Activated CD4-positive, alpha-beta T cell treated with anti-CD3 and anti-CD28 coated beads, Interleukin-2, Interleukin-4, amounts not matched to agents 100 ng/mL and 50 ng/mL, durations not matched to agents 16 hours and 8 hours (primary cell): ENCODE measurements around the gene ZNF296.
"Not testable (repeated sequence)": the region's sequence is repeated elsewhere in the genome, so short reads cannot be mapped to it uniquely, and the experiment has no call there.

Experiments
- DNase-seq: peaks from one replicate; pipeline ENCODE4 v3.0.0-alpha.2; 2020; ENCODE audit warnings: low spot score

ZNF296 gene

DNA sequence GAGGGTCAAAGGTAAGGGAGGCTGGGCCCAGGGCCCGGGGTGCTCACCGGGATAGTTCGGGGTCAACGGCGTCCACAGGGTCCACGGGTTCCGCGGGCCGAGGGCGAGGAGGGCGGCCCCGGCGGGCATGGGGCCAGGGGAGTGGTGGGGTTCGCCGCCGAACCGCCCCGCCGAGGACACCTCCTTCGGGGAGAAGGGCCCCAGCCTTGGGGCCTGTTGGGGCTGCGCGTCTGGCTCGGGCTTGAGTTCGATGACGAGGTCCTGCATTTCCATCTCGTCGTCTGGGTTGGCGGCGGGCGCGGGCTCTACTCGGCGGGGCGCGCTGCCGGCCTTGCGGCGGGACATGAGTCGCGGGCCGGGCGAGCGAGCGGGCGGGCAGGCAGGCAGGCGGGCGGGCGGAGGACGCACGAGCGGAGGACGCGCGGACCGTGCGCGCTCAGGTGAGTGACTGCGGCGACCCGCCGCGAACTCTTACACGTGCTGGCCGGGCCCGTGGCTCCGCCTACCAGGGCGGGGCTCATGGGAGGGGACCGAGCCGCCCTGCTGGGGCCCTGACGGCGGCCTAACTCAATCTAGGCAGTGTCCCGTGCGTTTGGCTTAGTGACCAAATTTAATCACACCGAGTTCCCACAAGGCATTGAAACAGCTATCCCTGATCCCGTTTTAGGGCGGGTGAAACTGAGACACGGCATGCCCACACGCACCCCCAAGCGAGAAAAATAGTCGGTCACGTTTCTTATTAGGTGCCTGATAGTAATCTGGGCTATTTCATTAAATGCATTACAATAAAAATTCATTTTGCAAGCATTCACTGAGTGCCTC, at the start of gene ZNF296:
TSS of gene ZNF296 (minus strand) at position 450 of the 822 bp plus-strand sequence. CDS start at position 345, 105 bp downstream.
- peak; percentile 86 for DNase-seq

DNA sequence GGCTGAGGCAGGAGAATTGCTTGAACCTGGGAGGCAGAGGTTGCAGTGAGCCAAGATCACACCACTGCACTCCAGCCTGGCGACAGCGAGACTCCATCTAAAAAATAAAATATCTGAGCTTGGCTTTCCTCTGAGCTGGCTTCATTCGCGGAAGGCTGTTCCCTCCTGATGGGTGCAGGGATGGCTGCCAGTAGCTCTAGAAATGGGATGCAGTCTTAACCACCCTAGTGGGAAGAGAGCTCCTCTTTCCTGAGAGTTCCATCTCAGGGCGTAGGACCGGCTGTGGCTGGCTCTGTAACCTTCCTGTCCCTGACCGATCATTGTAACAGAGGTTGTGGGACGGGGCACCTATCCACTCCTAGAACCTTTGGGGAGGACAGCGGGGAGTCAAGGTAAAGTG, 49.1 kb upstream of the ZNF296 start:
- no peak for DNase-seq

DNA sequence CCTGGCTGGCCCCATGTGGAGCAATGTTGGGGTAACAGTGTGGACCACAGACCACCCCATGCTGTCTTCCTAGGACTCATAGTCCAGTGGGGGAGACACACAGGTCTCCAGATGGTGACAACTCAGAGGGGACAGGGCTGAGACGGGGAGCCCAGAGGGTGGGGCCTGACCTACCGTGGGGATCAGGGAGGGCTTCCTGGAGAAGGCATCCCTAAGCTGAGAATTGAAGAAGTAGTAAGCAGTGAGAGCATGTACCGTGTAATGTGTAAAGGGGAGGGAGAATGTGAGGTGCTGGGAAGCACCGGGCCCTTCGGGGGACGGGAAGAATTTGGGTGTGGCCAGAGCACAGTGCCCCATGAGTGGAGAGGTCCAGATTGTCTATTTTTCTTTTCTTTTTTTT, 47.7 kb upstream of the ZNF296 start:
- DNase-seq, result no peak

DNA sequence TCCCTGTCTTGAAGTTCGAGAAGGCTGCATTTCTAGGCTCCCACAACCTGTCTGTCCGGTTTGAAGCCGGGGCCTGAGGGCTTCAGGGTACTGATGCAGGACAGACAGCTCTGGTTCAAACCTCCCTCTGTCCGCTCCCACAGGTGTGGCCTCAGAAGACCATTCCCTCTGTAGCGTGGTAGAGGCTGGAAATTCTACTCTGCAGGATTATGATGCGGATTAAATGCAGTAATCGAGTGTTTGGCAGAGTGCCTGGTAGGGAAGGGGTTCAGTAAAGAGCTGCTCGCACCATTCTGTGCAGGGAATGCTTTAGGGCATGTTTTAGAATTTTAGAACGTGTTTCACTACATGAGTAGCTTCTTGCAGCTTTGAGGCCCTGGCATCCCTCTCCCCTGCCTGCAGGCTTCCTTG, 47.2 kb upstream of the ZNF296 start:
- no peak for DNase-seq

DNA sequence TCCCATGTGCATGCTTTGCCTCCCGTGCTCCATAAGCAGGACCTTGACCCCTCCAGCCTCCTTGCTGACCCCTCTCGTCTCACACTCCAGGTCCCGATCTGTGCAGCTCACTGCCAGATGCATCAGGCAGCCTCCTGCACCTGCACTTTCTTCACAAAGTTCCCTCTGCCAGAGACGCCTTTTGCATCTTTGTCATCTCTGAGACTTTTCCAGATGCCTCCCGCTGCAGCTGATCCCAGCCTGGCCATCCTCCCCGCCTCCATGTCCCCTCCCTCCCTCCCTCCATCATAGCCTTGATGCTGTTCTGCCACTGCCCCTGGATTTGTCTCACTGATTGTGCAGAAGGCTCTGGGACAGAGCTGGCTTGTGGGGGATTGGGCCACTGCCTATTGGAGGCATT, 46.6 kb upstream of the ZNF296 start:
- no peak for DNase-seq

DNA sequence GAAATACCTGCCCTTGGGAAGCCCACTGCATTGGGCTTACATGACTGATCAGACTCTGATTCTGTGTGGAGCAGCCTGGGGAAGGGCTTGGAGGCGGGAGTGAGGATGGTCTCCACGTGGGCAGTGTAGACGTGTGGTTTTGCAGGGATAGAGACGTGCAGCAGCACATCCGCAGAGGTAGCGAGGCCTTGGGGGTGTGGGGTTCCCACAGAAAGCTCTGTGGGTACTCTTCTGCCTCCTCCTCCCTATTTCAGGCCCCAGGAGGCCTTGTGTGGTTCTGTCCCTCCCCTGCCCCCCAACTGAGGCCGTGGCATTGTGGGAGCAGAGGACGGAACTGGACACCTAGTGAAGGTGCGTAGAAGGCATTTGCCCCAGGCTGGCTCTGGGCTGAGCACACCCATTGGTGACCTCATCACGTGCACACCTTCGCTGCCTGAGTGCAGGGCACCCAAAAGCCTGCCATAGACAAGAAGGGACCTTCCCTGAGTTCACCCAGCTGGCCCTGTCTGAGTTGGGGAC, 45.6 kb upstream of the ZNF296 start:
- no peak for DNase-seq

DNA sequence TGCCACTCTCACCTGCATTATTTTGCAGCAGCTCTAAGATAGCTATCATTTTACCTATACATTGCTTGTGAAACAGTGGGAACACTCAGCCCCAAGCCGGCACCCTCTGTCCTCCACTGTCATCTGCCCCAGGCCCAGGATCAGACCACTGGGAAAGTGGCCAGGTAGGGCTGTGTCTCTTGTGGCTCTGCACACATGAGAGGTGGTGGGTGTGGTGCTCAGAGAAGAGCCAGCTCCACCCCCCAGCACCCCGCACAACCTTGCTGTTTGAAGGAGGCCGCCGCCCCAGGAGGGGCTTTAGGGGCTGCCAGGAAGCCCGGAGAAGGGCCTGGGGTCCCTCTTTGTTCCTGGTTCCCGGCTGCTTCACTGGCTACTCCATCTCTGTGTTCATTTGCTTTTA, 43.3 kb upstream of the ZNF296 start:
- no peak for DNase-seq

DNA sequence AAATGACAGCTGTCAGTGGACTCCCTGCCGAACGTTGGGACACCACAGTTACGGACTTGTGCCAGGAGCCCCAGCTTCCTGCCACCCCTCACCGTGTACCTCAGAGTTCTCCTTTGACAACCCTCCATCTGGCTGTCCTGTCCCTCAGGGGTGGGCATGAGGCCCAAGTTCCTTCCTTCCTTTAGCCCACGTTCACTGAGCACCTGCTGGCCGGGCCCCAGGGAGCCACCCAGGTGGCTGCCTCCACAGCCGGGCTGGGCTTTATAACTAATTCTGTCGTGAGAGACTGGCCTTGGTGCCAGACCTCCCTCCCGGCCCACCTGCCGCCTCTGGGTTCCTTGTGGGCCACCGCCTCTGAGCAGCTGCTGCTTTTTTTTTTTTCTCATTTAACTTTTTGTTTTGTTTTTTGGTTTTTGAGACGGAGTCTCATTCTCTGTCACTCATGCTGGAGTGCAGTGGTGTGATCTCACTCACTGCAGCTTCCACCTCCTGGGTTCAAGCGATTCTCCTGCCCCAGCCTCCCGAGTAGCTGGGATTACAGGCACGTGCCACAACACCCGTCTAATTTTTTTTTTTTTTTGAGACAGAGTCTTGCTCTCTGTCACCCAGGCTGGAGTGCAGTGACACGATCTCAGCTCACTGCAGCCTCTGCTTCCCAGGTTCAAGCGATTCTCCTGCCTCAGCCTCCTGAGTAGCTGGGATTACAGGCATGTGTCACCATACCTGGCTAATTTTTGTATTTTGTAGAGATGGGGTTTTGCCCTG, 42.5 kb upstream of the ZNF296 start:
- DNase-seq, result not testable (repeated sequence)

DNA sequence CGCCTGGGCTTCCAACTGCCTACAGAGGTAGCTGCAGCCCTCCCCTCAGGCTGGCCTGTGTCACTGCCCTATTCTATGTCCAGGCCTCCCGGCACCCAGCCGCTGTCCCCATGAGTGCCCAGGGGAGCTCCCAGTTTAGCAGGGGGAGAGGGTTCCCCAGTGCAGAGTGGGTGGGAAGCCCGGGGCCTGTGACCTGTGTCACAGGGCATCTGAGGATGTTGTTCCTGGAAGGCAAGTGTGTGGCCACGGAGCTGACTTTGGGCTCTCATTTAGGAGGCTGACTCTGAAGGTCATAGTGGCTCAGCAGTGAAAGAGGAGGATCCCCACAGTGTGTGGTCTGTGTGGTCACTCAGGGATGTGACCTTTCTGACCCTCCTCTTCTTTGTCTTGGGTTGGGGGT, 41.8 kb upstream of the ZNF296 start:
- no peak for DNase-seq

DNA sequence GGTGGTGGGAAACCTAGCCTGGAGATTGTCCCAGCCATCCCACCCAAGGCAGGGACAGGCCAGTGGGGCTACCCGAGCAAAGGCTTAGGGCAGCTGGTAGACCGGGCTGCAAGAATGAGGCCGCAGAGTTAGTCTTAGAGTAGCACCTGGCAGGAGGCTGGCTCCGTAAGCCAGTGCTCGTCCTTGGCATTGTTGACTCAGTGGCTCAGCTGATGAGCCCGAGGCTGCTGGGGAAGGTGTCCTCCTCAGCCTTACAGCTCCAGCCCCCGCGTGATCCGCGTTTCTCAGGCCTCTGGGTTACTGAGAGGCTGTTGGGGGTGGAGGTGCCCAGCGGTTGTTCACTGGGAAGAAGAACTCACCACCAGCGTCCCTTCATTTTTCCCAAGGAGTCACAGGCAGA, 41.4 kb upstream of the ZNF296 start:
- no peak for DNase-seq

DNA sequence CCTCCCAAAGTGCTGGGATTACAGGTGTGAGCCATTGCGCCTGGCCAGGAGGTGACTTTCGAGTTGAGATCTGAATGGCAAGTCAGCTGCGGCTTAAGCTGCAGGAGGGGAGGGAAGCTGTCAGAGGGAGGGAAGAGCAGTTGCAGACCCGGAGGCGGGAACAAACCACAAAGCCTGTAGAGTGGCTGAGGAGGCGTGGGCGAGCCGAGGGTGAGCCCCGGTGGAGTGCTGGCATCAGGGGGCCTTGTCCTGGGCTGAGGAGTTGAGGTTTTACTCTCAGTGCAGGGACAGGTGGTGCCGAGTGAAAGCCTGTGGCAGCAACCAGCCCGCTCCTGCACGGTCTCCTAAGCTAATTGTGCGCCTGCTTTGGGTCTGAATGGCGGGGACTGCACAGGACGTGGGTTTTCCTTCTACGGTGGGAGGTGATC, 40.9 kb upstream of the ZNF296 start:
- DNase-seq, result peak; percentile 63

DNA sequence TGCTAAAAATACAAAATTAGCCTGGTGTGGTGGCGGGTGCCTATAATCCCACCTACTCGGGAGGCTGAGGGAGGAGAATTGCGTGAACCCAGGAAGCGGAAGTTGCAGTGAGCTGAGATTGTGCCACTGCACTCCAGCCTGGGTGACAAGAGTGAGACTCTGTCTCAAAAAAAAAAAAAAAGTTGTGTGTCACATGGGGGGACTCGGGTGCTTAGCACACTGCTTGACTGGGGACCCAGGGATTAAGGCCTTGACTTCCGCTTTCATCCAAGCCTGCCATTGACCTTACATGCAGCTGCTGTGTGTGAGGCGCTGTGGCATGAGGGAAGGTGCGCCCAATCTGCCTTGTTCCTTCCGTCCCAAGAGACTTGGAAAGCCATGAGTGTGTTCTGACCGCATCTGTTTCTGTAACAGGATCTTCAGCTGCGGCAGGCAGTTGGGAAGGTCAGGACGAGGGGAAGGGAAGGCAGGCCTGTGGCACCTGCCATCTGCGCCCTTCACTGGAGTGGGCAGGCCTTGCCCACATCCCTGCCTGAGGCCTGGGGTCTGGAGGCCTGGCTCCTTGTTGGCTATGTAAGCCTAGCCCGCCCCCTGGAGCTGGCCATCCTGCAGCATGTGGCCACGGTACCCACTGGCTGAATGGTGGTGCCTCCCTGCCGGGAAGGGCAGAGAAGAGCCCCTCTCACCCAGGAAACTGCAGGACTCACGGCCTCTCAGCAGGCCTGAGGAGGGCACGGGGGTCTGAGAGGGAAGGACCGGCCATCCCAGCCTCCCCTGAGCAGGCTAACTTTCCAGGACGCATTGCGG, 39.7 kb upstream of the ZNF296 start:
- DNase-seq, result no peak

DNA sequence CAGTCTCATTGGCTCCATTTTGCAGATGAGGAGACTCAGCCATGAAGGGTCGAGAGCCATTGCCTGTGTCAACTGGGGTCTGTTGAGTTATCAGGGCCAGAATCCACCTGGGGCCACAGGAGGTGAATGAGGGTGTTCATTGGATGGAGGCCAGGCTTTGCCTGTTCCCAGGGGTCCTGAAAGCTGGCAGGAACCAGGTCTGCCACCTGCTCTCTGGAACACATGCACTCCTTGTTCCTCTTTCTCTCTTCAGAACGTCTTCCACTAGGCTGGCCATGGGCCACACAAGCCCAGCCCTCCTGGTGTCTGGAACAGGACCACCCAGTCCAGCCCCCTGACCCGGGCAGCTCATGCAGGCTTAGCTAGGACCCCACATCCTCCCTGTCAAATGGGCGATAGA, 37.8 kb upstream of the ZNF296 start:
- DNase-seq, result no peak

DNA sequence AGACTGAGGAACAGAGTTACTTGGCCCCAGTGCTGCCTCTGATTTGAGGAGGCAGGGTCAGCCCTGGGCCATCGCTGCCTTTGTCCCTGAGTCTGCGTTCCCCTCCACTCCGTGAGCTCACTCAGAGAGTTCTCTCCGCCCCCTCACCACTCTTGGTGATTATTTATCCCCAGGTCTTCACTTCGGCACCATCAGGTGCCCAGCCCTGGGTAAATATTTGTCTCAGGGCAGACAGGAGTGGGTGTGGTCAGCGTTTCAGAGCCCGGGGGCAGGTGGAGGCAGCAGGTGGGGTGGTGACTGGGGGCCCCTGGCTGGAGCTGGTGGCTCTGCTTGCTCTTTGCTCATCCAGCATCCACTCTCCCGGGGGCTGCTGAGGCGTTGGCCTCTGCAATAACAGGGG, 37.4 kb upstream of the ZNF296 start:
- no peak for DNase-seq

DNA sequence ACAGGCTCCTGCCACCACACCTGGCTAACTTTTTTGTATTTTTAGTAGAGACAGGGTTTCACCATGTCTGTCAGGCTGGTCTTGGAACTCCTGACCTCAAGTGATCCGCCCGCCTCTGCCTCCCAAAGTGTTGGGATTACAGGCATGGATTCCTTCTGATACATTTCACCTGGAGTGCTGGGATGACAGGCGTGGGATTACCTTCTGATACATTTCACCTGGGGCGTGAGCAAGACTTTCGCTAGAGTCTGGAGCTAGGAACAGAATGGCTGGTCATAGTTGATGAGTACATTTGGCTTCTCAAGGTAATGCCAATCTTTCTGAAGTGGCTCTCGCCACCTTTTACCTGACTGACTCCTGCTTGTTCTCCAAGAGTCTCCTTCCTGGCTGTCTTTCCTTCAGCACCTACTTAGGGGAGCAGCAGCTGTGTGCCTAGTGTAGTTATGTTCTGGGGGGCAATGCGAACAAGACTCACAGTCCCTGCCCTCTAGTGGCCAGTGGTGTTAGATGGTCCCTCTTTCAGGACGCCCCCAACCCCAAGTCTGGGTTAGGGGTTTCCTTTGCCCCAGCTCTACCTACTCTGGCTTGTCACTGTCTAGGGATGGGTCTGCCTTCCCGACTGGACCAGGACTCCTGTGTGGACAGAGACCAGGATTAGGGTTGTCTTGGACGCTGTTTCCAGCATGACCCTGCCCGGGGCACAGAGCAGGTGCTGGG, 36.0 kb upstream of the ZNF296 start:
- no peak for DNase-seq

DNA sequence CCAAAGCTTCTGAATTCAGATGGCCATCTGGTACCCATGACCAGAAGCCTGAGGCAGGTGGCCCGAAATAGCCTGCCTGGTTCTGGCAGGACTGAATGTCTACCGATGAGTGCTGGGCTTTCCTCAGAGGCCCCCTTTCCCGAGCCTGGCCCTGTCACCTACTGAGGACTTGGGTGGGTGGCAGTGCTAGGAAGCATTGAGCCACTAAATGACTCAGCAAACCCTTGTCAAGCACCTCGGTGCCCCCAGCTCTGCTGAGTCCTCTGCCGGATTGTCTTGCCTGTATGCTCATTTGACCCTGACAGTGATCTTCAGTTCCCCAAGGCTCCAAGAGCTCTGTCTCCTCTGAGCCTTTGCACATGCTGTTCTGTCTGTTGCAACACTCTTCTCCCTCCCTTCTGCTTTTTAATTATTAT, 34.6 kb upstream of the ZNF296 start:
- no peak for DNase-seq

DNA sequence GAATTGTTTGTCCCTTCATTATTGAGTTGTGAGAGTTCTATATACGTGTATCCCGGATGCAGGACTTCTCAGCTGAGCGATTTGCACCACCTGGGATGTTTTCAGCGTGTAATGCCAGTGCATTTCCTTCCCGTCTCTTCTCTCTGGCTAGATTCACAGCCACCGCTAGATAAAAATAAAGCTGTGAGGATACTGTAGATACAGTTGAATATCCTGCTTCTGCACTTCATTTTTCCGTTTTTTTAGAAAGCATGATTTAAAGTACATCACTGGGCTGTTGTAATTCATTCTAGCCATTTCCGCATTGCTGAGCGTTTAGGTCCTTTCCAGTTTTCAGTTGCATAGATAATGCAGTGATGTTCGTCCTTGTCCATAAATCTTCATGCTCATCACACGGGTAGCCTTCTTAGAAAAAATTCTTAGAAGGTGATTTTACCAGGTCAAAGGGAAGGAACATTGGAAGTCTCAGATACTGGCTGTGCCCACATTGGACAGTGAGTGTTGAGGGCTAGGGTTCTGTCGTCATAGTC, 31.4 kb upstream of the ZNF296 start:
- DNase-seq, result no peak

DNA sequence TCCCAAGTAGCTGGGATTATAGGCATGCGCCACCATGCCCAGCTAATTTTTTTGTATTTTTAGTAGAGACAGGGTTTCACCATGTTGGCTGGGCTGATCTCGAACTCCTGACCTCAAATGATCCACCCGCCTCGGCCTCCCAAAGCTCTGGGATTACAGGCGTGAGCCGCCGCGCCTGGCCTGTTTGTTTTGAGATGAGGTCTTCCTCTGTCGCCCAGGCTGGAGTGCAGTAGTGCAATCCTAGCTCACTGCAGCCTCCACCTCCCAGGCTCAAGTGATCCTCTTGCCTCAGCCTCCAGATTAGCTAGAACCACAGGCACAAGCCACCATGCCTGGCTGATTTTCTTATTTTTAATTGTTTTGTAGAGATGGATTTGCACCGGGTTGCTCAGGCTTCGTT, 30.1 kb upstream of the ZNF296 start:
- not testable (repeated sequence) for DNase-seq

DNA sequence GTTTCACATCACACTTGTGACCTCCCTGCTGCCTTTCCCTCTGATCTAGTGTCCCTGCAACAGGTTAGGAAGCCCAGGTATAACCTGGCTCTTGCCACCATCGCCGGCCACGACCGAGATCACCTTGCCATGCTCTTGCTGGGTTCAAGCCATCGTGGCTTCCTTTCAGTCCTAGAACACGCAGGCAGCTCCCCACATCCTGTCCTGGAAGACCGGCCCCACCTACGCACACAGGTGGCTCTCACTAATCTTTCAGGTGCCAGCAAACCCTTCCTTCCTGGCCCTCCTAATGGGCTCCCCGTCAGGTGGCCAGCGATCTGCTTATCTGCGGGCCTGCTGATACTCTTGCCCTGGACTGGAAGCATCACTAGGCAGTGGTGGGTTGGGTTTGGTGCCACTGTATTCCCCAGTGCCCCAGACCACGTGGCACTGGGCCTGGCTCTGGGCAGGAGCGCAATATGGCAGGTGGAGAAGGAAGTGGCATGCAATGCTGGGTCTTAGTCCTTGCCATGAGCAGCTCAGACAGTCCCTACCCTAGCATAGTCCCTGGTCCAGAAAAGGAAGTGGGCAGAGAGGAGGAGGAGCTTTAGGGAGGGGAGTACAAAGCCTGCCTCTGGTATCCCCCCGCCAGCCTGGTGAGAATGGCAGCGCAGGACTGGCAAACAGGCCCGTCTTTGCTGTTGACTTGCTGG, 28.5 kb upstream of the ZNF296 start:
- DNase-seq, result no peak

DNA sequence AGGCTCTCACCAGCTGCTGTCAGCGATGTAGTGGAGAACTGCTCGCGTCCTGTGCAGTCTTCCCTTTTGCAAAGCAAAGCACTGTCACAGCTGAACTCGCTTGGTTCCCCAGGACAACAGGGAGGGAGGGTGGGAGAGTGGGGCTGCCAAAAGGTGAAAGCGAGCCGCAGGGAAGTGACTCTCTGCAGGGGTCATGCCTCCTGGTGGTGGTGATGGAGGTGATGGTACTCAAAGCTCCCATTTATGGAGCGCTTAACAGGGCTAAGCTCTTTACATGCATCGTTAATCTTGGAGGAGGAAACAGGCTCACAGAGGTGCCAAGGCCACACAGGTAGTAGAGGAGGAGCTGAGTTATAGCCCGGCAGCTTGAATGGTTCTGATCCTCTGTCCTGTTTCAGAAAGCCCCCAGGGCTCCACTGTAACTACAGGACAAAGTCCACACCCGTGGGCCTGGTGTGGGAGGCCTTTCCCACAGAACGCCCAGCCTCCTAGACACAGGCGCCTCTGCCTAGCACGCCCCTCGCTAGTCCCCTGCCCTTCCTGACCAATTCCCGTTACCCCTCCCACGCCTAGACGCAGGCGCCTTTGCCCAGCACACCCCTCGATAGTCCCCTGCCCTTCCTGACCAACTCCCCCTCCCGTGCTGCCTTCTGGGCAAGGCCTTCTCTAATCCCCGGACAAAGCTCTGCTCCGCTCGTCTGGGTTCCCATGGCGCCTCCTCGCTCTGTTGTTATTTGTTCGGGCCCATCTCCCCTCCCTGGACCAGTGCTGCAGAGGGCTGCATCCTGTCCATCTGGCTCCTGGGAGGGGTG, 27.4 kb upstream of the ZNF296 start:
- no peak for DNase-seq
